Breast epithelium (tissue), 3 donors: ENCODE measurements around the gene HDAC9.

Experiments used
- CTCF ChIP-seq, 3 donors: fragments of 450-650 bp; IDR thresholded peaks; one replicate each; pipeline ENCODE4 v1.5.1; 2016 to 2017; ENCODE audit warnings: antibody characterized with exemption in 3 of 3, mild to moderate bottlenecking in 3 of 3, moderate library complexity in 3 of 3
- POLR2A ChIP-seq: fragments of 450-650 bp; IDR thresholded peaks from one replicate; pipeline ENCODE4 v1.6.1; 2016; ENCODE audit warnings: antibody characterized with exemption, mild to moderate bottlenecking, moderate library complexity

GRCh38 chr7:18671176-18671575, 175.6 kb downstream of the HDAC9 start:
- TF ChIP-seq POLR2A (no peak), CTCF (IDR thresholded peaks at IDR 0.05) (no peak)
